T-helper 2 cell (primary cell): ENCODE measurements around the gene IGSF22.
A peak's percentile ranks its signal among the peaks of the same experiment; 100 is the strongest.

Experiments
- DNase-seq, 5 experiments: peaks; one replicate each; pipeline versions ENCODE4 v3.0.0 to v3.0.0-alpha.2; 2012 to 2022

Gene IGSF22

DNA sequence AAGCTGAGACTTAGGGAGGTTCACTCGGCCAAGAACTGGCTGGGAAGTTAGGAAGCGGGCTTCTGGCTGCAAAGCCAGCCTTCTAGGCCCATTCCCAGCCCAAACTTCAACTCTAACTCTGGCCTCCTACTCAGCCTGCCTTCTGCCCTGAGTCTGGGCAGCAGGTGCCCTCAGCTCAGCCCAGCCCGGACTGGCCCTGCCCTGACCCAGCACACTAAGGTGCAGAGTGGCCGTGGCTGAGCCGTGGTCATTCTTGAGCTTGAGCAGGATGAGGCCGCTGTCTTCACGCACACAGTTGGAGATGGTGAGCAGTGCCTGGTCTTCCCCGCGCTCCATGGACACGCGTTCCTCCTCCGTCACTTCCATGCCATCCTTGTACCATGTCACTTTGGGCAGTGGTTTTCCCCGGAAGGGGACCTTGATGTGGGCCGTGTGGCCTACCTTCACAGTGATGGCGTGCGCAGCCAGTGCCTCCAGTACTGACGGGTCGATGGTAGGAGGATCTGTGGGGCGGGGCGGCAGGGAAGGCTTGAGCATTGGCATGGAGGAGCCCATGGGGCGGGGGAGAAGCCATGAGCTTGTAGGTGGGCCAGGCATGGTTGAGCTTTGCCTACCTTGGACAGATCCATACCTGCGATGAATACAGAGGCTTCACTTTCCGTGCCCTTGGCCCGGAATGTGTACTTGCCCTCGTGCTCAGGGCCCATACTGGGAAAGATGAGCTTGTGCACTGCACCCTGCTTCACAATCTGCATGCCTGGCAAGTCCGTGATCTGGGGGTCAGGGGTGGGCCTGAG, 12.1 kb downstream of the IGSF22 start:
- no peak for DNase-seq

DNA sequence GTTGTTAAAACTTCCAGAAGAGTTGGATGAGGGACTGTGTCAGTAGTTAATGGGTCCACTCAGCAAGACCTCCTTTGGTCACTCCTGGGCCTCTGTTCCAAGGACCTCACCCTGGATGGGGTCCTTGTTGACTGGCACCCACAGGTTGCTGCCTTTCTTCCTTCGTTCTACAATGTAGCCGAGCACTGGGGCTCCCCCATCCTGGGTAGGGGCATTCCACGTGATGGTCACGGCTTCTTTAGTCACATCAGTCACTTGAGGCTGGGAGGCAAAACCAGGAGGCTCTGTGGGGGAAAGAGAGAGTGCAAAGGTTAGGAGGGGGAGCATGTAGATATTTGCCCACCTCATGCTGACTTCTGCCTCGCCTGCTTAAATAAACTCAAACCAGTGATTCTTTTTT, 15.4 kb downstream of the IGSF22 start:
- DNase-seq, result no peak

DNA sequence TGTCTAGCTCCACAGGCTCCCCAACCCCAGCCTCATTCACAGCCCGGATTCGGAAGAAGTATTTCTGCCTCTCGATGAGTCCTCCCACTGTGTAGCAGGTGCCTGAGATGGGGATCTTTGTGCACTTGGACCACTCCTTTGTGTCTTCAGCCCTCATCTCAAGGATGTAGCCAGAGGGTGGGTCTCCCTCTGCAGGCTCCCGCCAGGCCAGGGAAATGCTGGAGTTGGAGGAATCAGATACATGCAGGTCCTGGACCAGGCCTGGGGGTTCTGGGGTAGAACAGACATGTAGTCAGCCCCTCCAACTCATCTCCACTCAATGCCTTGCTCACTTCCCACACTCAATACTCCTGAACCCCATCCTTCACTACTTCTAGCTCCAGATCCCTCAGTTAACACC, 16.6 kb downstream of the IGSF22 start:
- DNase-seq, result no peak

DNA sequence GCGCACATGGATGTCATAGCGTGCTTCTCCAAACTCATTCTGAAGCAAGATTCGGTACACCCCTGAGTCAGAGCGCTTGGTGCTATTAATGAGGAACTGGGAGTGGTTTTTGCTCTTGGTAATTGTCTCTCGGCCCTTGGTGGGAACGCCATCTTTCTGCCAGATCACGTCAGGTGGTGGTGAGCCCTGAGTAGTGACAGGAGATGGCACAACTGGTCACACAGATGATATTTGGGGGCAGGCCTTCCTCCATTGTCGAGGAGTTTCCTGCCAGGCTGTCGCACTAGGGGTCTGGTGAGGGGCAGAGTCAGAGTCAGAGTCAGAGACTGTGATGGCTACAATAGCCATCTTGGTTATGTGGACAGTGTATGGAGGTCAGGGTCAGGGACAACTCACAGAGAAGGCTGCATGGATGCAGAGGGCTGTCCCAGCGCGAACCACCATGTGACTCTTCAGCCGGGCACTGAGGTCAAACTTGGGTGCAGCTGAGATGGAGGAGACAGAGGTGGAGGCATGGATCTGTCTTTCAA, 18.1 kb downstream of the IGSF22 start:
- no peak for DNase-seq

DNA sequence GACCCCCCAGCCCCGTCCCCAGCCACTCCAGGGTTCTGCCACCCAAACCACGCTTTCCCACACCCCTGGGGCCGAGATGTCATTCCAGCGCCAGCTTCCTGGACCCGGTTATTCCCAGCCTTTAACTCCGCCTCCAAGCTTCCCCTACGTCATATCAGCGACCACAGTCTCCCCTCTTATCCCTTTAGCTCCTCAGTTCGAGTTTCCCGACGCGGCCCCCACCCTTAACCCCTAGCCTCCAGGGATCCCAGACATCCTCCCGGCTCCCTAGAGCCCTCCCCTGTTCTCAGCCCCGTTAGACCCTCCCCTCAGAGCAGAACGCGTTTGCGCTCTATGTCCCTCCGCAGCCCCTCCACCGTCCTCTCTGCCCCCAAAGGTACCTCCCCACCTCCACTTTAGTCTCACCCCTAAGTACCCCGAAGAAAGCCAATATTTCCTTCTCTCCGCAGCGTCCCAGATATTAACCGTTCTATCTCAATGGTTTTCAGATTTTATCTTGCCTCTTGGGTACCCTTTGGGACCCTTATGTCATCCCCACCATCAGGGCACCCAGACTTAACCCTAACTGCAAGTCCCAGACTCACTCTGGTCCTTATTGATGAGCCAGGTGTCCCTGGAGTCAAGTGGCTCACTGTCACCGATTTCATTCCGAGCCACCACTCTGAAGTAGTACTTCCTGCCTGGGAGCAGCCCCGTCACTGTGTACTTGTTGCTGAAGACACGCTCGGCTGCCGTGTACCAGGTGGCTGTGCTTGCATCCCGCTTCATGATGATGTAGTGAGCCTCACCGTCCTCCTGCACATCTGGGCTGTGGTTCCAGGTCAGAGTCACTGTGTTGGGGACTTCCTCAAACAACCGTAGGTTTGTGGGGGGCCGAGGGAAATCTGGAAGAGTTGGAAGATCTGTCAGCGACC, 19.4 kb downstream of the IGSF22 start:
- DNase-seq, result peak in 3 of 5 experiments; percentile 24 to 76 (median 43)

DNA sequence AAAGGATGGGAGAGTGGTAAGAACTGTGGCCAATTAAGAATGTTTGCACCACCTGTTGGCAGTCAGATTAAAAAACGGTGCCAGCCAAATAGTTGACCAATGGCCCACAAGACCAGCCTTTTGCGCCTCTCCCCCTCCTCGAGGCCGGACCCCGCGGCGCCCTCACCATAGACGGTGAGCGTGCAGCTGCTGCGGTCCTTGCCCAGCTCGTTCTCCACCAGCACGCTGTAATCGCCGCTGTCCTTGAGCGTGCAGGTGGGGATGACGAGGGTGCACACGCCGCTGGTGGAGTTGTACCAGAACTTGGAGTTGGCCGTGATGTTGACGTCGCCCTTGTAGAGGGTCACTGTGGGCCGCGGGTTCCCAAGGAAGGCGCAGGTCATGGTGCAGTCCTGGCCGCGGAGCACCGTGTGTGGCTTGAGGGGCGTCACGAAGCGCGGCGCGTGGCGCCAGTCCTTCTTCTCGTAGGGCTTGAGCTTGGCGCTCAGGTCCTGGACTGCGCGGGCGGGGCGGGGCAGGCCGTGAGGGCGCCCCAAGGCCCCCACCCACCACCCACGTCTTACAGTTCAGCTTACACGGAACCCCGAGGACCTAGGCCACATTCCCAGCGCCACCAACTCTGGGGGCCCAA, 20.2 kb downstream of the IGSF22 start:
- DNase-seq, result peak in 2 of 5 experiments; percentile 20 to 21

DNA sequence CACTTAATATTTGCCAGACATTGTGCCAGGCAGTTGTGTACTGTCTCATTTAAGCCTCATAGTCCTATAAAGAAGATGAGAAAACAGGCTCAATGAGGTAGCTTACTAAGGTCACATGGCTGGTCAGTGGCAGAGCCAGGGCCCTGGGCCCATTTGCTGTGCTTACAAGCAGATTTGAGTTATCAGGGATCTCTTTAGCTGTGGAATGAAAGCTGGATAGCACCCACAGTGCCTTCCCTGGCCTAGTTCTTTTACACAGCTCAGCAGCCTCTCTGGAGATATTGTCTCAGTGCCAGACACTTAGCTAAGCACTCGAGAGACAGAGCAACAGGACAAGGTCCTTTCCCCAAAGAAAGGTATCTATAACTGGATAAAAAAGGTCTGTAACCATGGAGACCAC, 21.3 kb downstream of the IGSF22 start:
- DNase-seq, result no peak

DNA sequence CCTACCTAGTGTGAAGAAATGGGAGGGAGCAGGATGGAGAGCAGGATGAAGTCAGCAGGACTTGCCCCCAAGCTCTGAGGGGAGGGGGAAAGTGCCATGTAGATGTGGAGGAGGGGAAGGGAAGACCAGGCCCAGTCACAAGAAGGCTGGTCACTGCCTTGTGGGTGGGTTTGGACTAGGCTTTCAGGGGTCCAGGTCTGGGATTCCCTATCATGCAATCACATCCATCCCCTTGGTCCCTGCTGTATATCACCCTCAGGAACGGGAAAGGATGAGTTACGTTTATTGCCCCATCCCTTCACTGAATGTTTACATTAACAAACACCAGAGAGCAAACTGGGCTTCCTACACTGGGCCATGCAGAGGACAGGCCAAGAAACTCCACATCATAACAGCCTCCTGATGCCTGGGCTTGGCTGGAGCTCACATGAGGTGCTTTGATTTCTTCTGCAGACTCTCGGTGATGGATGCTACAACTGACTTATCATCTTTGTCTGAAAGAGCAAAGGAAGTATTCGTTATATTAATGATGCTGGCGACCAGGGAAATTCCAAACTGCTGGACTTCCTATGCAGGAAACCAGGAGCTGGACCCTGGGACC, 21.8 kb downstream of the IGSF22 start:
- no peak for DNase-seq

DNA sequence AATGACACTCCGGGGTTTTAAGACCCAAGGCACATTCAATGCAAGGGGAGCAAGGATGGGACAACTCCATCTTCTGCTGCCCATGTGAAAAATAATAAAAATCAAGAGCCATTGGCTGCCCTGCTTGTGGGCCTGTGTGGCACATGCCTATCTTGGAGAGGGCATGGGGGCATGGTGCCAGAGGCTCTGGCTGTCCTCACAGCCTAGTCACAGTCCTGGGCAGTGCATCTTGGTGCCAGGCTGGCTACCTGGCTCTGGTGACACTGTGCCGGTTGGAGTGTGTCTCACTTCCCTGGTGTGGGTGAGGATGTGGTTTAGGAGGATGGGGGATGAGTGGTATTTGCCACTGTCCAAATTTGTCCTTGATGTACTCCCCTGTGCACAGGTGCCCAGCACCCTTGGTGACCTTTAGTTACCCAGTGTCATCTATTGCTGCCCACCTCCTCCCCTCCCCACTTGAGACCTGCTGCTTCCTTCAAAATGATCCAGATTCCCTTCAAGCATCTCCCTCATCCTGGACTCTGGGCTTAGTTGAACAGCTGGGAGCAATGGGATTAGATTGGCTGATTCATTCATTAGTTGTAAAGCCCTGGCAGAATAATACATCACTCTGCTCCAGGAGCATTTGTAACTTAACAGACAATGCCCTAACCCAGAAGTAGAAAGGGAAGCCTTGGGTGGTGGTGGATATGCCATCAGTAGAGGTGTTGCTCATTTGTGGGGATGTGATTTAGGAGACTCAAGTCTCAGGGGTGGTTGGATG, 22.8 kb downstream of the IGSF22 start:
- DNase-seq, result no peak

DNA sequence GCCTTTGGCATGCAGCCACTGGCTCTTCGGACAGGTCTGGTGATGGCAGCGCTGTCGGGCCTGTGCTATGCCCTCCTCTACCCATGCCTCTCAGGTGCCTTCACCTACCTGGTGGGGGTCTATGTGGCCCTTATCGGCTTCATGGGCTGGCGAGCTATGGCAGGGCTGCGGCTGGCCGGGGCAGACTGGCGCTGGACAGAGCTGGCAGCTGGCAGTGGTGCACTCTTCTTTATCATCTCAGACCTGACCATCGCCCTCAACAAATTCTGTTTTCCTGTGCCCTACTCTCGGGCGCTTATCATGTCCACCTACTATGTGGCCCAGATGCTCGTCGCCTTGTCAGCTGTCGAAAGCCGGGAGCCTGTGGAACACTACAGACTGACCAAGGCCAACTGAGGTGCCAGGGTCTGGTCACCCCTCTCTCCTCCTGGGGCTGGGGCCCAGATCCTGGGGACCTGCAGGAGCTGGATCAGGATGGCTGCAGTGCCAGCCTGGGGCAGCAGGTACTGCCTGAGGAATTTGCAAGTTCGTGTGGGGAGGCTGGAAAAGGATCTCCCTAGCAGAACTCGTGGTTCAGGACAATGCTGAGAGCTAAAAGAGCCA, 24.3 kb downstream of the IGSF22 start:
- no peak for DNase-seq

DNA sequence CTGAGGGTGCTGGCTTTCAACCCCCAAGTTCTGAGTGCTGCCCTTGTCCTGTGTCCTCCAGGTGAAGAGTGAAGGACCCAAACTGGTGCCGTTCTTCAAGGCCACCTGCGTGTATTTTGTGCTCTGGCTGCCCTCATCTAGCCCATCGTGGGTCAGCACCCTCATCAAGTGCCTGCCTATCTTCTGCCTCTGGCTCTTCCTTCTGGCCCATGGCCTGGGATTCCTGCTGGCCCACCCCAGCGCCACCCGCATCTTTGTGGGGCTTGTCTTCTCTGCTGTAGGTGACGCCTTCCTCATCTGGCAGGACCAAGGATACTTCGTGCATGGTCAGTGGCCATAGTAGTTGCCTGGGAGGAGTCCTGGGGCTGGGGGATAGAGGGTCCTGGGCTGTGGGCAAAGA, 25.1 kb downstream of the IGSF22 start:
- no peak for DNase-seq

DNA sequence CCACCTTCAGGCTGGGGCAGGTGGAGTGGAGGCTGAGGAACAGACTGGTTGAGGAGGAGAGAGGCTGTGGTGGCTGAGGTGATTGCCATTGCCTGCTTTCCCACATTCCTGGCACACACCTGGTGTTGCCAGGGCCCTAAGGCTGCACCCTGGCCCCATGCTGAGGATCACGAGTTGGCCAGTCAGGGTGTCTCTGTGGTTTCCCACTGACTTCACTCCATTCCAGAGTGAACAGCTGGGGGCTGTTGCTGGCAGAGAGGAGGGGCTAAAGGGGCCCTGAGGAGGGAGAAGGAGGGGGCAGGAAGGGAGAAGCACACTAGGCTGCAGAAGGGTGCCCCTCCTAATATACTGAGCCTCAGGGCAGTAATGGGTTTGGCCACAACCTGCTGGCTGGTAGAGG, 25.6 kb downstream of the IGSF22 start:
- no peak for DNase-seq

DNA sequence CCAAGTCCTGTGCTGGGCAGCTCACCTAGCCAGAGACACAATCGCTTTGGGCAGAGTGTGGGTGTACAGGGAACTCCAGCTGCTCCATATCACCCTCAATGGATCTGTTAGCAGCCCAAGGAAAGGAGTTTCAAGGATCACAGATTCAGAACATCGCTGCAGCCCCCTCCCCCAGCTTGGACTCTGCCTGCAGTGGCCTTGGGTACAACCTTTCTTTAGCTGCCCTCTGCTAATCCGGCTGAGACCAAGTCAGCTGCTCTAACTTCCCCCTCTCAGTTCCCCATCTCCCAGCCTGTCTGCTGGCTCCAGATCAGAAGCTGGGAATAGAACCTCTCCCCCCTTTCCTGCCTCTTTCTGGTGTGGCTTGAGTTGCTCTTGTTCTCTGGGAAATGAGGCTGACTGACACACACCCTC, 26.1 kb downstream of the IGSF22 start:
- DNase-seq, result no peak

DNA sequence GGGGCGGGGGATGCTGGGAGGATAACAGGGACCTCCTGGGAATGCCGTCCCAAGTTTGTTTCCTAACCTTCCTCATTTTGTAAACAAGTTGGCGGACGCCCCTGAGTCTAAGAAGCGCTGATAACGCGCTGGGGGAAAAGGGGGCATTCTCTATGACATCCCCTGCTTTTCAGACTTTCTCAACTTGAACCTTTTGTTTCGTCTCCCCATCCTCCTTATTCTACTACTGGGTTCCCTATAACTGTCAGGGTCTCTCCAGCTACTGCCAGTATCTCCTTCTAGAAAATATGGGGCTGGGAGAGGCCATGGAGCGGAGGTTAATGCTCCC, 26.8 kb downstream of the IGSF22 start:
- no peak for DNase-seq

DNA sequence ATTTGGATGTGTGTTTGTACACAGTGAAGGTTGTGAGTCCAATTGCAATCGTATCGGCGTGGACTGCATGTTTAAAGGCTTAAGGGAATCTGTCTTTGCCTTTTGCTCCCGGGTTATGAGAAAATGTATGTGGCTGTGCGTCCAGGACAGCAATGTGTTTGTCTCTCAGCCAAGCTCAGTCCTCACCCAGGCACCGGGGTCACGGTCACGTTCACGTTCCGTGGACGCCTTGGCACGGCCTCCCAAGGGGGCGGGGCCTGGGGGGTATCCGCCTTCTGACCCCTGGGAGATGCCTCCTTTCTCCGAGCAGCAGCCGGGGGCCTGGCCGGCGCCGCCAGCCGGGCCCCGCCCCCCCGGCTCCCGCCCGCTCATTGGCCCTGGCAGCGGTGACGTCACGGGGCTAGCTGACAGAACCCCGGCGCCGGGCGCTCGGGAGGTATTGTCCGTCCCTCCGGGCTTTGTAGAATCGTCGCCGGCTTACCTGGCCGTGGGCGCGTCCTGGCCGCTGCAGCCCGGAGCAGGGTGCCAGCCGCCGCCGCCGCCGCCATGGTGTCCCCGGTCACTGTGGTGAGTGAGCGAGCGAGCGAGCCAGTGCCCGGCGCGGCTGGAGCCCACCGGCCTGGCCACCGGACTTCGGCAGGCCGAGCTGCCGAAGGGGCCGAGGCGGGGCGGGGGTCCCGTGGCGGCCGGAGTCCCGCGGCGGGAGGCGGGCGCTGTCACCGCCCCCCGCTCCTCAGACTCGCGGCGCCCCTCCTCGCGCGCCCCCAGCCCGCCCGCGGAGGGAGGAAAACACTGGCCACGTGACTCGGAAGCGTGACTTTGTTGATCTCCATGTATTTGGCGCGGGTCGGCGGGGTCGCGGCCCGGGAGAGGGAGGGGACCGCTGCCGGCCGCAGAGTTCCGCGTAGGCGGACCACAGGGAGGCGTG, 27.4 kb downstream of the IGSF22 start, which contains the start of gene TMEM86A:
TSS of gene TMEM86A (plus strand) at position 439 of the 928 bp plus-strand sequence. CDS start at position 547, 108 bp downstream.
- peak; percentile 78 to 89 (median 87) for DNase-seq

DNA sequence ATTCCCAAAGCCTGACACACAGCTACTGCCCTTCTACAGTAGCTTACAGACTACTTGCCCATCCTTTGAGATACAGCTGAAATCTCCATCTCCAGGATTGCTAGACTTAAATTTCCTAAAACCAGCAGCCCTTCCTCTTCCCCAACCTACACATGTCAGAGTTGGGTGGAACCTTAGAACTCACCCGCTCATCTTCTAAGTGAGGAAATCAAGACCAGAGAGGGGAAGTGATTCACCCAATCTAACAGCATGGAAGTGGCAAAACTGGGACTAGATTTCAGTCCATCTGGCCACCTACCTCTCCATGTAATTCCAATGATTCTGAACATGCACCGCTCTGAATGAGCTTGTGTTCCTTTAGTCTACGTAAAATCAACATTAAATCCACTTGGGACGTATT, 28.4 kb downstream of the IGSF22 start:
- no peak for DNase-seq

DNA sequence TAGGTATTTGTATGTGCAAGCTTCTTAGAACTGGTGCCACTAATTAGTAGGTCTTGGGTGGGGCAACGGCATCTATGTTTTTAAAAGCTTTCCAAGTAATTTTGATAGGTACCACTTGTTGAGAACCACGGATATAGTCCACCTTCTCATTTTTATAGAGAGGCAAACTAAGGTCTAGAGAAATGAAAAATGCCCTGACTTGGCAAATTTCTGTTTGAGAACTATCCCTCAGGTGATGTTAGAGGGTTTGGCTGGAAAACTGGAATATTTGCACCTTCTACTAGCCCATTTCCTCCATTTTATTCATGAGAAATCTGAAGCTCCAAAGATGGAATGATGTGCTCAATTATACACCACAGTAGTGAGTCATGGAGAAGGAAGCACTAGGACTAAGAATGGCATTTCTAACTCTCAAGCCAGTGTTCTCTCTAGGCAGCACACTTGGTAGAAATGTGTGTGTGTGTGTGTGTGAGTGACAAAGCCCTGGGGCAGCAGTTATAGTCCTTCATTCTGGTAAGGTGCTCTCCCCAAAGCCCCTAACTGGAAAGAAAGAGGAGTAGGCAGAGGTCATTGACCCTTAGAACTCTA, 29.3 kb downstream of the IGSF22 start:
- no peak for DNase-seq

DNA sequence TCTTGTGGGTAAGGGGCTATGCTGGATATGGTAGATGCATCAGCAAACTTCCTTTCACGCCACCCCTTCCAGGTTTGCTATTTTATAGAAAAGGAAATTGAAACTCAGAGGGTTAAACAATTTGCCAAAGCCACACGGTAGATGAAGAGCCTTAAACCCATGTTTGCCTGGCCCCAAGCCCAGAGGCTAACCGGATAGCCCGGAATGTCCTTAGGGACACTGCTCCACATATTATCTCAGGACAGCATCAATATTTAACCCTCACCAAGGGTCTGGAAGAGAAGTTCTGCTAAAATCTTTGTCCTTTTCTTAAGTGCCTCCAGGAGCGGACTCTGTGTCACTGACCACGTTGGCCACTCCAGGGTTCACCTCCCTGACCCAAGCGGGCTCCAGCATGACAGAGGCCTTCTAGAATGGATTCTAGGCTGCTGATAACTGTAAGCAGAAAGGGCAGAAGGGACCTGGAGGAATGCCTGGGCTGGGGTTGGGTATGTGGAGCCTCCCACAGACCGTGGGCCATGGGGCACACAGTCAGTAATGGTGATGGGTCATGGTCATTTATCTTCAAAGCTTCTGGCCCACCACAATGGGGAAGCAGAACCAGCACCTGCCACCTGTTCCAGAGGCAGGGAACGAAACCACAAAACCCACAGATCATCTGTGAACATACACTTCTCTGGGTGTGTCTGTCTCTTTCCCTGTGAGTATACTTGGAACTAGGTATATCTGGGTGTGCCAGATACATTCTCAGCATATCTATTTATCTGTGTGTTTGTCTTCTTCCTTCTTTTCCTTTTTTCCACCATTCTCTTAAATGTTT, 32.8 kb downstream of the IGSF22 start:
- DNase-seq, result no peak
